Stomach (tissue), 19 donors: ENCODE data around the gene NARF. TPM values are rescaled to one million over a fixed set of nuclear protein-coding genes. Genes with fewer than 3 reads are reported as not detected.
A peak's percentile ranks its signal among the peaks of the same experiment; 100 is the strongest.

Experiments used
- DNase-seq, 2 donors: peaks; one replicate each; pipeline versions ENCODE4 v3.0.0 to v3.0.0-alpha.2; 2013 to 2019
- H3K27ac ChIP-seq, 5 donors: fragments of 200-600 bp in 4 of 5; sonication (generic) in 4 of 5; one replicate each; pipeline ENCODE4 v1.5.1; 2013 to 2019; ENCODE audit warnings: mild to moderate bottlenecking in 1 of 5, moderate library complexity in 1 of 5
- H3K27me3 ChIP-seq, 3 donors: fragments of 200-600 bp; sonication (generic); one replicate each; pipeline ENCODE4 v1.5.1; 2017 to 2019; ENCODE audit warnings: mixed run types in 1 of 3
- H3K36me3 ChIP-seq, 4 donors: fragments of 200-600 bp; sonication (generic); 1 replicate in 3 of 4; 2 replicates in 1 of 4; pipeline ENCODE4 v1.5.1; 2016 to 2019
- H3K4me1 ChIP-seq, 4 donors: fragments of 200-600 bp; sonication (generic); one replicate each; pipeline ENCODE4 v1.5.1; 2016 to 2019
- H3K4me3 ChIP-seq, 4 donors: fragments of 200-600 bp; sonication (generic) in 3 of 4; one replicate each; pipeline ENCODE4 v1.5.1; 2016 to 2019; ENCODE audit warnings: mild to moderate bottlenecking in 1 of 4
- H3K9me3 ChIP-seq, 4 donors: fragments of 200-600 bp; sonication (generic); one replicate each; pipeline ENCODE4 v1.5.1; 2016 to 2019
- CTCF ChIP-seq, 7 experiments: fragments of 450-650 bp in 4 of 7; fragments of 200-600 bp in 3 of 7; sonication (generic) in 3 of 7; IDR thresholded peaks; one replicate each; pipeline ENCODE4 v1.5.1; 2016 to 2019; ENCODE audit warnings: antibody characterized with exemption in 7 of 7, control low read depth in 2 of 7, mild to moderate bottlenecking in 1 of 7
- EP300 ChIP-seq: sonication (generic); formaldehyde crosslinking; IDR thresholded peaks from one replicate; pipeline ENCODE4 v1.6.1; 2017; ENCODE audit warnings: antibody characterized with exemption
- POLR2A ChIP-seq, 4 donors: fragments of 450-650 bp; IDR thresholded peaks; one replicate each; pipeline ENCODE4 v1.6.1; 2016; ENCODE audit warnings: antibody characterized with exemption in 4 of 4, control low read depth in 2 of 4, mild to moderate bottlenecking in 1 of 4, moderate library complexity in 1 of 4
- POLR2AphosphoS5 ChIP-seq, 3 donors: sonication (generic); formaldehyde crosslinking; IDR thresholded peaks; one replicate each; pipeline ENCODE4 v1.6.1; 2016; ENCODE audit warnings: antibody characterized with exemption in 3 of 3
- WGBS, 5 donors: extraction: QIAGEN DNeasy Blood & Tissue Kit in 3 of 5; methylation state at CpG; one replicate each; pipeline versions ENCODE4 v1.1.5 to v1.1.7; 2013 to 2018; 5-methylcytosine and 5-hydroxymethylcytosine counted together
- intact Hi-C: fragments of 100-400 bp; cut with DNase I; formaldehyde crosslinking; loops from one replicate; pipeline ENCODE4 v1.15.1; 2023; ENCODE audit warnings: low total_unique reads
- long read RNA-seq, 10 donors: transcript quantifications; one replicate each; lab custom pipeline, GENCODE V29; 2026
- polyA plus RNA-seq, 3 donors: library from polyadenylated mRNA; stranded (reverse); fragments of 200-250 nt; gene quantifications; one replicate each; pipeline ENCODE4 v1.2.3, GENCODE V29; 2013
- total RNA-seq, 5 donors: library from RNA; depleted of rRNA; stranded (reverse); fragments of >200 nt; gene quantifications; one replicate each; pipeline versions ENCODE4 v1.1.0 to v1.2.3, GENCODE V29; 2014 to 2016
- donor health status: healthy with polysubstance abuse.
- donor health status: Bipolar disorder and iron deficiency.
- donor health status: healthy.

Gene NARF
- total RNA-seq (10 to 100 TPM; 29.4 to 83.9 (median 36.2) TPM), polyA plus RNA-seq (10 to 100 TPM; 71.9 to 78.2 (median 78.1) TPM)
- long read RNA-seq, donor 1, partial matches to known transcripts: 0 of 4 reads
- long read RNA-seq, donor 1, other reads (novel, unspliced or antisense): 0 of 4 reads
- long read RNA-seq, donor 2, transcript NARF-201 (11 exons, 3,949 nt): major isoform, 6 of 7 reads
- long read RNA-seq, donor 2, partial matches to known transcripts: 0 of 7 reads
- long read RNA-seq, donor 2, other reads (novel, unspliced or antisense): 0 of 7 reads
- long read RNA-seq, donor 3: 0 reads
- long read RNA-seq, donor 4: 0 reads
- long read RNA-seq, donor 5, transcript NARF-201 (11 exons, 3,949 nt): major isoform, 9 of 10 reads
- long read RNA-seq, donor 5, partial matches to known transcripts: 0 of 10 reads
- long read RNA-seq, donor 5, other reads (novel, unspliced or antisense): 0 of 10 reads
- long read RNA-seq, donor 6, transcript NARF-201 (11 exons, 3,949 nt): major isoform, 14 of 34 reads
- long read RNA-seq, donor 6, transcript NARF-212 (3 exons, 561 nt): minor isoform, 5 of 34 reads
- long read RNA-seq, donor 6, partial matches to known transcripts: 0 of 34 reads
- long read RNA-seq, donor 6, other reads (novel, unspliced or antisense): 13 of 34 reads
- long read RNA-seq, donor 7, transcript NARF-201 (11 exons, 3,949 nt): major isoform, 9 of 9 reads
- long read RNA-seq, donor 7, partial matches to known transcripts: 0 of 9 reads
- long read RNA-seq, donor 7, other reads (novel, unspliced or antisense): 0 of 9 reads
- long read RNA-seq, donor 8, partial matches to known transcripts: 0 of 1 reads
- long read RNA-seq, donor 8, other reads (novel, unspliced or antisense): 0 of 1 reads
- long read RNA-seq, donor 9, partial matches to known transcripts: 0 of 4 reads
- long read RNA-seq, donor 9, other reads (novel, unspliced or antisense): 0 of 4 reads
- long read RNA-seq, donor 10, partial matches to known transcripts: 0 of 2 reads
- long read RNA-seq, donor 10, other reads (novel, unspliced or antisense): 0 of 2 reads

GRCh38 chr17:82458179-82458884, at the start of gene NARF:
Gene NARF (plus strand): TSS chr17:82458741. CDS start chr17:82458804, 63 bp downstream.
- peak; percentile 98 to 99 for DNase-seq
- TF ChIP-seq POLR2AphosphoS5 (IDR thresholded peaks at IDR 0.05): peak; percentile 85 to 99 (median 98)
- TF ChIP-seq EP300: no peak
- TF ChIP-seq POLR2A (IDR thresholded peaks at IDR 0.05): peak in 2 of 4 donors; percentile 70 to 84
- no peak for TF ChIP-seq CTCF (IDR thresholded peaks at IDR 0.05)
- Histone ChIP-seq H3K27ac (peak within 1 kb of the TSS; percentile 100), H3K36me3 (peaks cover 12 to 35% (median 34%) of the 10 kb centered on the region in 4 donors), H3K27me3 (no peaks in the 10 kb centered on the region), H3K9me3 (no peaks in the 10 kb centered on the region), H3K4me3 (peak within 1 kb of the TSS; percentile 89 to 97 (median 92)), H3K4me1 (peaks cover 22 to 62% (median 50%) of the 10 kb centered on the region in 4 donors)
- WGBS, 5 donors: 0 to 1% (median 0%) methylated on average over 20 to 85 of the region's 85 CpGs
- intact Hi-C loops: no loop called here

- no peaks in the 10 kb centered on the region for H3K27me3 ChIP-seq
- H3K9me3 ChIP-seq: no peaks in the 10 kb centered on the region
- TF ChIP-seq POLR2AphosphoS5 (IDR thresholded peaks at IDR 0.05) (no peak), CTCF (IDR thresholded peaks at IDR 0.05) (no peak), POLR2A (IDR thresholded peaks at IDR 0.05) (no peak), EP300 (no peak)
- intact Hi-C loops: no loop called here
- 92 to 97% (median 95%) methylated on average over 20 to 21 of the region's 21 CpGs for WGBS, 5 donors
- H3K4me3 ChIP-seq: no peak overlapping the region
- no peak overlapping the region for H3K27ac ChIP-seq
- no peaks in the 10 kb centered on the region for H3K4me1 ChIP-seq
- DNase-seq: no peak
- peaks cover 1 to 75% (median 54%) of the 10 kb centered on the region in 4 donors for H3K36me3 ChIP-seq
These were observed 49.6 kb upstream of the NARF start for GRCh38 chr17:82408938-82409318.

- TF ChIP-seq EP300: no peak
- TF ChIP-seq CTCF (IDR thresholded peaks at IDR 0.05): no peak
- no peak for TF ChIP-seq POLR2AphosphoS5 (IDR thresholded peaks at IDR 0.05)
- no peak for TF ChIP-seq POLR2A (IDR thresholded peaks at IDR 0.05)
- H3K36me3 ChIP-seq: peaks cover 0 to 63% (median 43%) of the 10 kb centered on the region in 4 donors
- no peaks in the 10 kb centered on the region for H3K9me3 ChIP-seq
- H3K27ac ChIP-seq: no peak overlapping the region
- 89 to 95% (median 95%) methylated on average over 14 of the region's 14 CpGs for WGBS, 5 donors
- H3K4me3 ChIP-seq: no peak overlapping the region
- H3K4me1 ChIP-seq: peaks cover 0 to 10% (median 8%) of the 10 kb centered on the region in 4 donors
- H3K27me3 ChIP-seq: no peaks in the 10 kb centered on the region
- intact Hi-C loops: loop anchor here (5.0 kb wide), 1 partner anchor 58 kb away; no protein-coding TSS in a partner anchor
- DNase-seq: no peak
These were observed 48.4 kb upstream of the NARF start for GRCh38 chr17:82410014-82410716.
